ENCODE measurements around the gene DISP2.

The DISP2 gene

DNA sequence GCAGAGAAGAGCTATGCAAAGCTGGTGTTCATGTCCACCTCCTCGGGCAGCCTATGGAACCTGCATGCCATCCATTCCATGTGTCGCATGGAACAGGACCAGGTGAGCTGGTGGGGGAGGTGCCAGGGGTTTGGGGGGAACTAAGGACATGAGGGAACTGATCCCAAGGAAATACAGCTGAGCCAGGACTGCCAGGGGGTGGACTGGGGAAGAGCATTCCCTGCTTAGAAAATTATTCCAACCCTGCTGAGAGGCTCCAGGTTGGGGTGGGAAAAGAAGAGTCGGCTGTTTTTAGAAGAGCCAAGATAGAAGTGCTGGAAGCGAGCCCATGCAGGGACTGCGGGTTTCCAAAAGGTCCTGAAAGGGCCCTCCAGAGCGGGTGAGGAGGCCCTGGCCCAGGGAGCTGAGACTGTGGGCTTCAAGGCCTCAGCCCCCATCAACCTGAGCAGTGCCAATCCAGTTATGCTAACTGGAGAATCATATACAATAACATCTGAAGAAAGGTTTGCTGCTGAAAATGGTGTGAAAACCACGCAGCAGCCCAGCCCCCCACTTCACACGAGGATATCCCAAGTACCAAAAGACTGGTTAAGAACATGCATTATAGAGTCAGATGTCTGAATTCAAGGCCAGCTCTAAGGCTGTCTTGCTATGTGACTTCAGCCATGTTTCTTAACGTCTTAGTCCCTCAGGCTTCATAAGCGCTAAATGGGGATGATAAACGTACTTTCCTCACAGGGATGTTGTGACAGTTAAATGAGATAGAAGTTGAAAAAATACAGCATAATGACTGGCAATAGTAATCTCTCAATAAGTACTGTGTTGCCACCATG, 7.8 kb downstream of the DISP2 start:
- DNase-seq (ENCODE audit: low spot score) = no peak

DNA sequence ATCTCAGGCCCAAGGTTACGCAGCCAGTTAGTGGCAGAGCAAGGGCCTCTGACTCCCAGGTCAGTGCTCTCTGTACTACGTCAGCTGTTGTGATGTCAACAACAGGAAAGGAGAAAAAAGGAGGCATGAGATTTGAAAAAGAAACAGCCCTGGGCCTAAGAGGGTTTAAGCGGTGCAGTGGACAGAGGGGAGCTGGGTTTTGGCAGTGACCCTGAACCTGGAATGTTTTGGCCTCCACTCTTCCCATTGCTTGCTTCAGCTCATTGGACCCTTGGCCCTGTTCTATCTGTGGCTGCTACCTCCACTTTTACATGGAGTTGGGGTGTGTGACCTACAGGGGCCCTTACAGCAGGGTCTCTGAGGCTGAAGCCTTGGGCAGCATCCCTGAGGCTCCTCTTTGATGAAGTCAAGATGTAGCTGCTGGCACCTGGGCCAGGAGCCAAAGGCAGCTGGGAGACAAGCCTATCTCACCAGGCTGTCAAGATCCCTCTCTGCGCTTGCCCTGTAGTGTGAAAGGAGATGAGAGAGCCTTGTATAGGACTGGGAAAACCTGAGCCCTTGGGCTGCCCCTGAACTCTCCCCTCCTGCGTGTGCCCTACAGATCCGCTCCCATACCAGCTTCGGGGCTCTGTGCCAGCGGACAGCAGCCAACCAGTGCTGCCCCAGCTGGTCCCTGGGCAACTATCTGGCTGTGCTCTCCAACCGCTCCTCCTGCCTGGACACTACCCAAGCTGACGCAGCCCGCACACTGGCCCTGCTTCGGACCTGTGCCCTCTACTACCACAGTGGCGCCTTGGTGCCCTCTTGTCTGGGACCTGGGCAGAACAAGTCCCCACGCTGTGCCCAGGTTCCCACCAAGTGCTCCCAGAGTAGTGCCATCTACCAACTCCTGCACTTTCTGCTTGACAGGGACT, 8.7 kb downstream of the DISP2 start:
- DNase-seq (ENCODE audit: low spot score) = no peak

DNA sequence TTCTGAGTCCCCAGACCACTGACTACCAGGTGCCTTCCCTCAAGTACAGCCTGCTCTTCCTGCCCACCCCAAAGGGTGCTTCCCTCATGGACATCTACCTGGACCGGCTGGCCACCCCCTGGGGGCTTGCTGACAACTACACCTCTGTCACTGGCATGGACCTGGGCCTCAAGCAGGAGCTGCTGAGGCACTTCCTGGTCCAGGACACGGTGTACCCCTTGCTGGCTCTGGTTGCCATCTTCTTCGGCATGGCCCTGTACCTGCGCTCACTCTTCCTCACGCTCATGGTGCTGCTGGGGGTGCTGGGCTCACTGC, 9.3 kb downstream of the DISP2 start:
- no peak for DNase-seq (ENCODE audit: low spot score)

DNA sequence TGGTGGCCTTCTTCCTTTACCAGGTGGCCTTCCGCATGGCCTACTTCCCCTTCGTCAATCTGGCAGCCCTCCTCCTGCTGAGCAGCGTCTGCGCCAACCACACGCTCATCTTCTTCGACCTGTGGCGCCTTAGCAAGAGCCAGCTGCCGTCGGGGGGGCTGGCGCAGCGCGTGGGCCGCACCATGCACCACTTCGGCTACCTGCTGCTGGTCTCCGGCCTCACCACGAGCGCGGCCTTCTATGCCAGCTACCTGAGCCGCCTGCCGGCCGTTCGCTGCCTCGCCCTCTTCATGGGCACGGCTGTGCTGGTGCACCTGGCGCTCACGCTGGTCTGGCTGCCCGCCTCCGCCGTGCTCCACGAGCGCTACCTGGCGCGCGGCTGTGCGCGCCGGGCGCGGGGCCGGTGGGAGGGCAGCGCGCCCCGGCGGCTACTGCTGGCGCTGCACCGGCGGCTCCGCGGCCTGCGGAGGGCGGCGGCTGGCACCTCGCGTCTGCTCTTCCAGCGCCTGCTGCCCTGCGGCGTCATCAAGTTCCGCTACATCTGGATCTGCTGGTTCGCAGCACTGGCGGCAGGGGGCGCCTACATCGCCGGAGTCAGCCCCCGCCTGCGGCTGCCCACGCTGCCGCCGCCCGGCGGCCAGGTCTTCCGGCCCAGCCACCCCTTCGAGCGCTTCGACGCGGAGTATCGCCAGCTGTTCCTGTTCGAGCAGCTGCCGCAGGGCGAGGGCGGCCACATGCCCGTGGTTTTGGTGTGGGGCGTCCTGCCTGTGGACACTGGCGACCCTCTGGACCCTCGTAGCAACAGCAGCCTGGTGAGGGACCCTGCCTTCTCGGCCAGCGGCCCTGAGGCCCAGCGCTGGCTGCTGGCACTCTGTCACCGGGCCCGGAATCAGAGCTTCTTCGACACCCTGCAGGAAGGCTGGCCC, 9.9 kb downstream of the DISP2 start:
- DNase-seq (ENCODE audit: low spot score) = peak; percentile 90

DNA sequence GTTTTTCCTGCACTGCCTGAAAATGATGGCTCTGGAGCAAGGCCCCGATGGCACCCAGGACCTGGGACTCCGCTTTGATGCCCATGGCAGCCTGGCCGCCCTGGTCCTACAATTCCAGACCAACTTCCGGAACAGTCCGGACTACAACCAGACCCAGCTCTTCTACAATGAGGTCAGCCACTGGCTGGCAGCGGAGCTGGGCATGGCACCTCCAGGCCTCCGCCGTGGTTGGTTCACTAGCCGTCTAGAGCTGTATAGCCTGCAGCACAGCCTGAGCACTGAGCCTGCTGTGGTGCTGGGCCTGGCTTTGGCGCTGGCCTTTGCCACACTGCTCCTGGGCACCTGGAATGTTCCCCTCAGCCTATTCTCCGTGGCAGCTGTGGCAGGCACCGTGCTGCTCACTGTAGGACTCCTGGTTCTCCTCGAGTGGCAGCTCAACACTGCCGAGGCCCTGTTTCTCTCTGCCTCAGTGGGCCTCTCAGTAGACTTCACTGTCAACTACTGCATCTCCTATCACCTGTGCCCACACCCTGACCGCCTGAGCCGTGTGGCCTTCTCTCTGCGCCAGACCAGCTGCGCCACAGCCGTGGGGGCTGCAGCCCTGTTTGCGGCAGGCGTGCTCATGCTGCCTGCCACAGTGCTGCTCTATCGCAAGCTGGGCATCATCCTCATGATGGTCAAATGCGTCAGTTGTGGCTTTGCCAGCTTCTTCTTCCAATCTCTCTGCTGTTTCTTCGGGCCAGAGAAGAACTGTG, 10.9 kb downstream of the DISP2 start:
- no peak for DNase-seq (ENCODE audit: low spot score)

DNA sequence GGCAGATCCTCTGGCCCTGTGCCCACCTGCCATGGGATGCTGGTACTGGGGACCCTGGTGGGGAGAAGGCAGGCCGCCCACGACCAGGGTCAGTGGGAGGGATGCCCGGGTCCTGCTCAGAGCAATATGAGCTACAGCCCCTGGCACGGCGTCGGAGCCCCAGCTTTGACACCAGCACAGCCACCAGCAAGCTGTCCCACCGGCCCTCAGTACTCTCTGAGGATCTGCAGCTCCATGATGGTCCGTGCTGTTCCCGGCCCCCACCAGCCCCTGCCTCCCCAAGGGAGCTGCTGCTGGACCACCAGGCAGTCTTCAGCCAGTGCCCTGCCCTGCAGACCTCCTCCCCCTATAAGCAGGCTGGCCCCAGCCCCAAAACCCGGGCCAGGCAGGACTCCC, 11.5 kb downstream of the DISP2 start:
- no peak for DNase-seq (ENCODE audit: low spot score)

DNA sequence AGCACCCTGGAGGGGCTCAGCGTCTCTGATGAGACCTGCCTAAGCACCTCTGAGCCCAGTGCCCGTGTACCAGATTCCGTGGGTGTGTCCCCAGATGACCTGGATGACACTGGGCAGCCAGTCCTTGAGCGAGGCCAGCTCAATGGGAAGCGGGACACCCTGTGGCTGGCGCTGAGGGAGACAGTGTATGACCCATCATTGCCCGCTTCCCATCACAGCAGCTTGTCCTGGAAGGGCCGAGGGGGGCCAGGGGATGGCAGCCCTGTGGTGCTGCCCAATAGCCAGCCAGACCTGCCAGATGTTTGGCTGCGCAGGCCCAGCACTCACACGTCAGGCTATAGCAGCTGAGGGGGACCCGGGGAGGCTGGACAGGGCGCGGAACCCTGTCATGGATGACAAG, 12.0 kb downstream of the DISP2 start:
- no peak for DNase-seq (ENCODE audit: low spot score)

DNA sequence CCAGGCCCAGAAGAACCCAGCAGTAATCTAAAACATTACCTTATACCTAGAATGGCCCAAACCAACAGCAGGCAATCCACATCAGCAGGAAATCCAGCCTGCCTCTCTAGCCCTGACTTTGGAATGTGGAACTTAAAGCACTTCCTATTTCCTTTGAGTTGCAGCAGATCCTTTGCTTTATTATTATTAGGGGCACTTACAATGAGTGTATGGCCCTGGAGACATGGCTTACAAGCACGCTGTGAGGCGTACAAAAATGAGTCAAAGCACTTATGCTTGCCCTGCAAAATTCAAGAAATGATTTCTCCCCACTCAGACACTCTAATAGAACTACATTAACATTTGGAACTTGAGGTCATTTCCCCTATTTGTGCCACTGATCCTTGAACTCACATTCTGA, 15.0 kb downstream of the DISP2 start:
- DNase-seq (ENCODE audit: low spot score) = no peak

DNA sequence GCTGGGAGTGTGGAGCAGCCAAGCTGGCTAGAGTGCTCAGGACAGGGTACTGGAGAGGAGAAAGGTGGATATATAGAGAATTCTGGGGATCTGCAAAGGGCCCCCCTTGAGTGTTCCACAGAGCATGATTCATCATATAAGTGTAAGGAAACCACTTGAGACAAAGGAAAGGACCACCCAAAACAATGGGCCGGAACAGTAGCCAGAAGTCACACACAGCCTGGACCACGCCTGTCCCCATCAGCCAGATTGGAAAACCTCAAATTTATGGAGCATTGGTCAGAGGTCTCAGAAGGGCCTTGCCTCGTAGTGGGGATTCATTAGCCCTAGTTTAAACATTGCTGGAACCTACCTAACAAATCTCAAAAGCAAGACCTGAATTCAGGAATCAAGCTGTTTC, 19.6 kb downstream of the DISP2 start:
- DNase-seq (ENCODE audit: low spot score) = no peak

DNA sequence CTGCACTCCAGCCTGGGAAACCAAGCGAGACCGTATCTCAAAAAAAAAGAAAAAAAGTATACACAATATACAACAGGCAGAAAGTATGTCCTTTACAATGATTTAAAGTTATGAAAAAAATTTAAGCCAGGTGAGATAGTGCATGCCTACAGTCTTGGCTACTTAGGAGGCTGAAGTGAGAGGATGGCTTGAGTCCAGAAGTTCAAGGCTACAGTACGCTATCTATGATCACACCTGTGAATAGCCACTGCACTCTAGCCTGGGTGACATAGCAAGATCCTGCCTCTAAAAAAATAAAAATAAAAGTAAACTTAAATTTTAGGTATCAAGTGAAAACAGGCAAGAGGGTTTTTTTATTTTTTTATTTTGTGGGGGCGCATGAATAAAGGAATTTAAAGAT, 21.4 kb downstream of the DISP2 start:
- no peak for DNase-seq (ENCODE audit: low spot score)

DNA sequence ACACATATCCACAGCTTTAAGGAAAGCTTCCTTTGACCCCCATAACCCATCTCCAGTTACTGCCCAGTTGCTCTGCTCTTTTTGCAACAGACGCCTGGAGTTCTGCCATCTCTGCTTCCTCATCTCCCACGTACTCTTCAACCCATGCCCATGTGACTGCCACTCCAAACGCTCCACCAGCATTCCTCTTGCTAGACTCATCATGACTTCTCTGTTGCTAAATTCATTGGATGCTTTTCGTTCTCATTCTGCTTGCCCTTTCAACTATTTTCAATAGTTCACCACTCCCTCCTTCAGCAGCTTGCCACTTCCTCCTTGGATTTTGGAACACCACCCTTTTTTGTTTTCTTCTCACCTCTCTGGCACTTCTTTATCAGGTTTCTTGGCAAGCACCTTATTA, 21.8 kb downstream of the DISP2 start:
- DNase-seq (ENCODE audit: low spot score) = no peak

DNA sequence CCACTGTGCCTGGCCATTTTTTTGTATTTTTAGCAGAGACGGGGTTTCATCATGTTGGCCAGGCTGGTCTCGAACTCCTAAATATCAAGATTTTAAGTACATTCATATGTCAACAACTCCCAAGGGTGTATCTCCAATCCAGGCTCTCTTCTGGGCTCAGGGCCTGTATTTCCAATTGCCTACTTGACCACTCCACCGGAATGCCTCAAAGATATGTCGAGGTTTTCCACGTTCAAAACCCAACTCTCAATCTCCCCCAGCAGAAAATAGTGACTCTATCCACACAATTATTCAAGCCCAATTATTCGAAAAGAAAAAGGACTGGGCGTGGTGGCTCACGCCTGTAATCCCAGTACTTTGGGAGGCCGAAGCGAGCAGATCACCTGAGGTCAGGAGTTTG, 22.6 kb downstream of the DISP2 start:
- DNase-seq (ENCODE audit: low spot score) = no peak

DNA sequence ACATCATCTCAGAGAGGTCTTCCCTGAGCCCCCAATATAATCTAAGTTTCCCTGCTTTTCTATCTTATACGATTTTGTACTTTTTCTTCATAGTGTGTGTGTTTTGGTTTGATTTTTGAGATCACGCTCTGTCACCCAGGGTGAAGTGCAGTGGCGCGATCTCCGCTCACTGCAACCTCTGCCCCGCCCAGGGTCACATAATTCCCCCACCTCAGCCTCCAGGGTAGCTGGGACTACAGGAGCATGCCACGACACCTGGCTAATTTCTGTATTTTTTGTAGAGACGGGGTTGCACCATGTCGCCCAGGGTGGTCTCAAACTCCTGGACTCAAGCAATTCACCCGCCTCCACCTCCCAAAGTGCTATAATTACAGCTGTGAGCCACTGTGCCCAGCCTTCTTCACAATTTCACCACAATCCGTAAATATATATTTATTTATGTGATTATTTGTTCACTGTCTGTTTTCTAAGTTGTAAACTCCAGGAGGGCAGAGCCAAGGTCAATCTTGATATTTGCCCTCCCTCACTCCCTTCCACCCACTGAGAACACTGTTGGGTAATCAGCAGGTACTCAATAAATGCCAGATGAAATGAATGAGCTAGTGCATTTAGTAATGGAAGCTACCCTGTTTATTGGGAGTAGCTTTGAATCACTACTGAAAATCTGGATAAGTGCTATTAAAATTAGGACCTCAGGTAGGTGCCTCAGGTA, 24.0 kb downstream of the DISP2 start:
- no peak for DNase-seq (ENCODE audit: low spot score)

DNA sequence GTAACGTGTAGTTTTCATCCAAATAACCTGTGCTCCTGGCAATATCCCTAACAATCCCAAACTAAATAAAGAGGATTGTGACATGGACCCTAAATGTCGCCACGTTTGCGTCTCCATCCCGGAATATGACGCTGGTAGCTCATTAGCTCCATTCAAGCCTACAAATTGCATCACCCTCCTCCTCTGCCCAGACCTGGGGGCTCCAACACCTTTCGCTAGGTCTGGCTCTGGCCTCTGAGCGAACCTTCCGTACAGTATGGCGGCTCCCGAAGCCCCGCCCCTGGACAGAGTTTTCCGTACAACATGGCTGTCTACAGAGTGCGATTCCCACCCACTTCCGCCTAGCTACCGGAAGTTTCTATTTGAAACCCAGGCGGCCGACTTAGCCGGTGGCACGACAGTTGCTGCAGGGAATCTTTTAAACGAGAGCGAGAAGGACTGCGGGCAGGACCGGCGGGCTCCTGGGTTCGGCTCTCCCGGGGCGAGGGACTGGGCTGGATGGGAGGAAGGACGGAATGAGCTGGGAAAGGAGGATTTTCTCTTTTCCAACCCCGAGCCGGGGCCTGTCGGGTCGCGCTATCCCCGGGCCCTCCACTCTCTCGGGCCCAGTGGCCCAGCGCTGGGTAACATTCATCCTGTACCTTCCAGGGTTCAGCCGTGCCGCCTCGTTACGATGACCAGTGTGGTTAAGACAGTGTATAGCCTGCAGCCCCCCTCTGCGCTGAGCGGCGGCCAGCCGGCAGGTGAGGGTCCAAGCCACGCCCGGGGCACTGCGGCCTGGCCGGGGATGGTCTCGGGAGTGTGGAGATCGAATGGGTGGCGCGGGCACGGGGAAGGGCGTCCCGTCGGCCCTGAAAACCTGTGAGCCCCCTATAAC, 24.8 kb downstream of the DISP2 start, which contains the start of gene KNSTRN:
TSS of gene KNSTRN (plus strand) at position 142 of the 877 bp plus-strand sequence. CDS start at position 257, 115 bp downstream.
- DNase-seq (ENCODE audit: low spot score) = peak; percentile 93

DNA sequence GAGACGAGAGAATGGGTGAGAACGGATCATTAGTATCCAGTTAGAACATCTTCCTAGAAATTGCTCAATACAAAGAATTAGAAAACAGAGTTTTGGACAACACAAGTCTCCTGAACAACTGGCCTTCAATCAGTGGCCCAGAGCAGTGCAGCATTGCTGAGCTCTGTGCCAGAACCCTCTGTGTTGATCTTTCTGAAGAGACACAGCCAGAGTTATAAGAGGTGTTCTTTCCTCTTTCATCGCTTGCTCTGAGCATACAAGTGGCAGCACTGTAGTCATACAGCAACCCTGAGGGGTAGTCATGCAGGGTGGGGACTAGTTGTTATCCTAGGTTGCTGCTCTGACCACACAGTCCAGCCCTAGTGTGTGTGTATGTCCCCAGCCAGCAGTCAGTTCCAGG, 28.5 kb downstream of the DISP2 start:
- no peak for DNase-seq (ENCODE audit: low spot score)

DNA sequence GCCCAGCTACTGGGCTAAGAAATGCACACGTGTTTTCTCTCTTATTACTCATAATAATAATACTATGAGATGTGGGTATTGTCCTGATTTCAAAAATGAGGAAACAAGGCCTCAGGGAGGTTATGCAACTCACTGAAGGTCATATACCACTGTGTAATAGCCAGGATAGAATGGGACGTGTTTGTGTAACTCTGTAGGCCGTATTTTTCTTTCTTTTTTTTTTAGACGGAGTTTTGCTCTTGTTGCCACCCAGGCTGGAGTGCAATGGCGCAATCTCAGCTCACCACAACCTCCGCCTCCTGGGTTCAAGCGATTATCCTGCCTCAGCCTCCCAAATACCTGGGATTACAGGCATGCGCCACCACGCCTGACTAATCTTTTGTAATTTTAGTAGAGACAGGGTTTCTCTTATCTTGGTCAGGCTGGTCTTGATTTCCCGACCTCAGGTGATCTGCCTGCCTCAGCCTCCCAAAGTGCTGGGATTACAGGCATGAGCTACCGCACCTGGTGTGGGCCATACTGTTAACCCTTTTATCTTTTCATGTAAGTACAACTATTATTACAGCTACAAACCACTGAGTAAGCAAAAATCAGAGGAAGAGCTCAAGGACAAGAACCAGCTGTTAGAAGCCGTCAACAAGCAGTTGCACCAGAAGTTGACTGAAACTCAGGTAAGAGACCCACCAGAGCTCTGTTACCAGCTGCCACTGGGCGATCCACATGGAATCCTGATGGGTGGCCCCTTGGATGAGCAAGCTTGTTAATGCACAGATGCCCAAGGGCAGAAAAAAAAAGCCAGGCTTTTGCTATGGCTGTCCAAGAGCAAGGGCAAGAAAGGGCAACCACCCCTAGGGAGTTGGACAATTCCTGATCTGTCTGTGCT, 31.2 kb downstream of the DISP2 start:
- no peak for DNase-seq (ENCODE audit: low spot score)

DNA sequence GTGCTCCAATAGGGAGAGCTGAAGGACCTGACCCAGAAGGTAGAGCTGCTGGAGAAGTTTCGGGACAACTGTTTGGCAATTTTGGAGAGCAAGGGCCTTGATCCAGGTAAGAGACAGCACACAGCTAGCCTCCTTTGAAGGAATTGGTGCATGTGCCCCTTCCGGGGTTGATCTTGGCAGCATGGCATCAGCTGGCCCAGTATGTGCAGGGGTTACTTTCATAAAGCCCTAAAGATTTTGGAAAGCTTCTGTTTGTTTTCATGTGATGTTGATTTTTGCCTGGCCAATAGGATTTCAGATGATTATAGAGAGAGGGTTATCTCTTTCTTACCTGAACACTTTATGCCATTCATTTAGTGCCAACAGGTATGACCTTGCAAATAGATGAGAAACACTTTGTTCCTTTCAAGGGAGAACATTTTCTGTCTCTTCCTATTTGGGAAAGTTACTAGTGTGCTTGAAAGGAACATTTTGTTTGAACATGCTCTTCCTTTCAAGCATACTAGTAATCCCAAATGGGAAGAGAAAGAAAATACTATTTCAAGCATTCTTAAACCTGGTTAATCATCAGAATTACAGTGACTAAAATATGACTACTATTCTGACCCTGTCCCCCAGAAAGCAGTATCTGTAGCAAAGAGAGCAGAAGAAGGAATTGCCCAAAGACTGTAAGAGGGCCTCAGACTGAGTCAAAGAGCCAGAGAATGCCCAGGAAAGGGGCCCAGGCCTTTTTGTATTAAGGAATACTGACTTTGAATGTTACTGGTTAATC, 32.0 kb downstream of the DISP2 start:
- no peak for DNase-seq (ENCODE audit: low spot score)

Measured in CD4-positive, alpha-beta T cell treated with Interleukin-15 for 4 hours (primary cell).